Right lobe of liver (tissue), 6 donors: Measurements from ENCODE around the gene CEP44. TPM values are rescaled to one million over a fixed set of nuclear protein-coding genes. Genes with fewer than 3 reads are reported as not detected.

ENCODE experiments used
- ATAC-seq, 4 donors: fragments of 200-7000 bp; cut with Tn5 transposase; one replicate each; pipeline ENCODE4 v1.9.1; 2020; ENCODE audit warnings: mild to moderate bottlenecking in 4 of 4, moderate library complexity in 4 of 4
- DNase-seq, 3 donors: peaks; one replicate each; pipeline ENCODE4 v3.0.0-alpha.2; 2020
- H3K27ac ChIP-seq, 3 donors: fragments of 200-600 bp; one replicate each; pipeline ENCODE4 v1.8.0; 2022
- H3K27me3 ChIP-seq, 2 donors: fragments of 200-600 bp; one replicate each; pipeline ENCODE4 v1.8.0; 2022
- H3K36me3 ChIP-seq, 4 donors: fragments of 200-600 bp; sonication (generic) in 1 of 4; one replicate each; pipeline versions ENCODE4 v1.5.1 to v1.8.0; 2017 to 2022; ENCODE audit warnings: control low read depth in 1 of 4
- H3K4me1 ChIP-seq, 4 donors: fragments of 200-600 bp; sonication (generic) in 1 of 4; one replicate each; pipeline versions ENCODE4 v1.5.1 to v1.8.0; 2017 to 2022; ENCODE audit warnings: control low read depth in 1 of 4
- H3K4me3 ChIP-seq, 3 donors: fragments of 200-600 bp; one replicate each; pipeline ENCODE4 v1.8.0; 2022
- H3K9me3 ChIP-seq, 4 donors: fragments of 200-600 bp; sonication (generic) in 1 of 4; one replicate each; pipeline versions ENCODE4 v1.5.1 to v1.8.0; 2017 to 2022; ENCODE audit warnings: control low read depth in 1 of 4
- CTCF ChIP-seq, 4 donors: fragments of 200-600 bp in 3 of 4; fragments of 450-650 bp in 1 of 4; IDR thresholded peaks; one replicate each; pipeline versions ENCODE4 v1.5.1 to v1.8.0; 2016 to 2022; ENCODE audit warnings: antibody characterized with exemption in 4 of 4, mild to moderate bottlenecking in 2 of 4
- POLR2A ChIP-seq: fragments of 450-650 bp; IDR thresholded peaks from one replicate; pipeline ENCODE4 v1.6.1; 2017; ENCODE audit warnings: antibody characterized with exemption, mild to moderate bottlenecking
- WGBS: methylation state at CpG from one replicate; pipeline ENCODE4 v1.1.6; 2018; ENCODE audit warnings: low coverage, low lambda C conversion rate; ENCODE audit not compliant: insufficient coverage; ENCODE audit errors: missing lambda C conversion rate; 5-methylcytosine and 5-hydroxymethylcytosine counted together
- intact Hi-C, 2 donors: fragments of 100-400 bp; cut with DNase I; formaldehyde crosslinking; loops; one replicate each; pipeline versions ENCODE4 v1.11.2 to v1.14.1; 2022
- total RNA-seq, 6 experiments: library from RNA; depleted of rRNA in 2 of 6; stranded (reverse); fragments of >200 nt in 2 of 6; fragmentation: NEBNext Ultra II Directional in 3 of 6; extraction: Animal tissue kit (Norgen Biotek cat#: 25700) in 3 of 6; gene quantifications; one replicate each; pipeline versions ENCODE4 v1.1.0 to v1.2.4, GENCODE V29; 2016 to 2023
- donor health status: DM: no; HTN: yes; CAD: no.
- donor health status: DM: no; HTN: no; CAD: no.
- donor health status: DM: no; HTN: no; CAD: no.
- donor health status: DM: no; HTN: yes; CAD: no.
- donor health status: DM: no; HTN: yes; CAD: no.

The CEP44 gene
- total RNA-seq, 6 experiments from 2014 or later = 3.8 to 9.9 (median 7.2) TPM

- ATAC-seq (no peak), DNase-seq (no peak)
- WGBS = 87% methylated on average over 5 of the region's 5 CpGs
- intact Hi-C loops = no loop called here
- no peaks in the 10 kb centered on the region for H3K27me3 ChIP-seq
- no peak overlapping the region for H3K27ac ChIP-seq
- H3K4me1 ChIP-seq = no peaks in the 10 kb centered on the region
- TF ChIP-seq CTCF (IDR thresholded peaks at IDR 0.05) = no peak
- TF ChIP-seq POLR2A = no peak
- H3K4me3 ChIP-seq = no peak overlapping the region
- no peaks in the 10 kb centered on the region for H3K9me3 ChIP-seq
- H3K36me3 ChIP-seq = no peaks in the 10 kb centered on the region
These were observed 9.8 kb upstream of the CEP44 start for GRCh38 chr4:174273930-174274329.

GRCh38 chr4:174274436-174274835 lies 9.3 kb upstream of the CEP44 start:
- 73% methylated on average over 3 of the region's 3 CpGs for WGBS
- Histone ChIP-seq H3K4me1 (no peaks in the 10 kb centered on the region), H3K9me3 (no peaks in the 10 kb centered on the region), H3K36me3 (no peaks in the 10 kb centered on the region), H3K27me3 (no peaks in the 10 kb centered on the region), H3K27ac (no peak overlapping the region), H3K4me3 (no peak overlapping the region)
- TF ChIP-seq CTCF (IDR thresholded peaks at IDR 0.05) (no peak), POLR2A (no peak)
- intact Hi-C loops = no loop called here
- ATAC-seq (no peak), DNase-seq (no peak)

GRCh38 chr4:174275101-174275500 lies 8.6 kb upstream of the CEP44 start:
- Histone ChIP-seq H3K36me3 (no peaks in the 10 kb centered on the region), H3K27ac (no peak overlapping the region), H3K9me3 (no peaks in the 10 kb centered on the region), H3K4me1 (no peaks in the 10 kb centered on the region), H3K4me3 (no peak overlapping the region), H3K27me3 (no peaks in the 10 kb centered on the region)
- intact Hi-C loops = no loop called here
- 88% methylated on average over 3 of the region's 3 CpGs for WGBS
- ATAC-seq = no peak
- no peak for DNase-seq
- TF ChIP-seq POLR2A (no peak), CTCF (IDR thresholded peaks at IDR 0.05) (no peak)

- ATAC-seq = no peak
- no peaks in the 10 kb centered on the region for H3K27me3 ChIP-seq
- H3K36me3 ChIP-seq = no peaks in the 10 kb centered on the region
- peaks cover 0 to 20% (median 6%) of the 10 kb centered on the region in 4 donors for H3K4me1 ChIP-seq
- no peaks in the 10 kb centered on the region for H3K9me3 ChIP-seq
- intact Hi-C loops = no loop called here
- no peak overlapping the region for H3K27ac ChIP-seq
- TF ChIP-seq POLR2A (no peak), CTCF (IDR thresholded peaks at IDR 0.05) (no peak)
- WGBS = 77% methylated on average over 3 of the region's 3 CpGs
- H3K4me3 ChIP-seq = no peak overlapping the region
- DNase-seq = no peak
These were observed 6.3 kb upstream of the CEP44 start for GRCh38 chr4:174277433-174277832.

- TF ChIP-seq POLR2A (no peak), CTCF (IDR thresholded peaks at IDR 0.05) (no peak)
- DNase-seq = no peak
- Histone ChIP-seq H3K4me1 (peaks cover 0 to 24% (median 7%) of the 10 kb centered on the region in 4 donors), H3K27ac (no peak overlapping the region), H3K9me3 (no peaks in the 10 kb centered on the region), H3K4me3 (no peak overlapping the region), H3K27me3 (no peaks in the 10 kb centered on the region), H3K36me3 (no peaks in the 10 kb centered on the region)
- ATAC-seq = no peak
- intact Hi-C loops = no loop called here
These were observed 5.2 kb upstream of the CEP44 start for GRCh38 chr4:174278467-174278866.
